Epithelial cell of esophagus (primary cell): Measurements from ENCODE around the gene OGFOD2.

ENCODE experiments used
- DNase-seq: peaks from one replicate; pipeline ENCODE4 v3.0.0; 2010; ENCODE audit warnings: low read depth
- H3K4me3 ChIP-seq: 2 replicates; pipeline ENCODE4 v1.5.1; 2011; ENCODE audit warnings: mild to moderate bottlenecking, low read length, control low read depth
- TF ChIP-seq, protein P1 (sequence below): IDR thresholded peaks from 2 replicates; pipeline ENCODE4 v1.5.1; 2011; ENCODE audit warnings: low read depth, mild to moderate bottlenecking, low read length, control low read depth, inconsistent platforms; ENCODE audit not compliant: insufficient read depth; ENCODE audit errors: missing control alignments

The OGFOD2 gene

DNA sequence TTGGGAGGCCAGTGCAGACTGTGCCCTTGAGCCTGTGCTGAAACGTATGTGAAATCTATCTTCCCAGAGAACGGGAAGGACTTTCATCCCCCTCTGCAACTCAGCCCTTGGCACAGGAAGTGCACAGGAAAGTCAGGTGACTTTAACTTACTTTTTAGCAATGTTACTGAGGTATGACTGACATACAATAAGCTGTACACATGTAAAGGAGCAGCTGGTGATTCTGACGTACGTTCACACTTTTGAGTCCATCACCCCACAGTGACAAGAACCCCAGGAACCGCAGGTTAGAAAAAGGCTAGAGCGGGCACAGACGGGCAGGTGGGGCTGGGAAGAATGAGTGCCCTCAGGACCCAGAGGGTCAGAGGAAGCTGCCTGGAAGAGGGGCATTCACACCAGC is 53.4 kb downstream of the OGFOD2 start:
- no peak for DNase-seq
- H3K4me3 ChIP-seq: no peak overlapping the region
- TF ChIP-seq, protein P1, sequence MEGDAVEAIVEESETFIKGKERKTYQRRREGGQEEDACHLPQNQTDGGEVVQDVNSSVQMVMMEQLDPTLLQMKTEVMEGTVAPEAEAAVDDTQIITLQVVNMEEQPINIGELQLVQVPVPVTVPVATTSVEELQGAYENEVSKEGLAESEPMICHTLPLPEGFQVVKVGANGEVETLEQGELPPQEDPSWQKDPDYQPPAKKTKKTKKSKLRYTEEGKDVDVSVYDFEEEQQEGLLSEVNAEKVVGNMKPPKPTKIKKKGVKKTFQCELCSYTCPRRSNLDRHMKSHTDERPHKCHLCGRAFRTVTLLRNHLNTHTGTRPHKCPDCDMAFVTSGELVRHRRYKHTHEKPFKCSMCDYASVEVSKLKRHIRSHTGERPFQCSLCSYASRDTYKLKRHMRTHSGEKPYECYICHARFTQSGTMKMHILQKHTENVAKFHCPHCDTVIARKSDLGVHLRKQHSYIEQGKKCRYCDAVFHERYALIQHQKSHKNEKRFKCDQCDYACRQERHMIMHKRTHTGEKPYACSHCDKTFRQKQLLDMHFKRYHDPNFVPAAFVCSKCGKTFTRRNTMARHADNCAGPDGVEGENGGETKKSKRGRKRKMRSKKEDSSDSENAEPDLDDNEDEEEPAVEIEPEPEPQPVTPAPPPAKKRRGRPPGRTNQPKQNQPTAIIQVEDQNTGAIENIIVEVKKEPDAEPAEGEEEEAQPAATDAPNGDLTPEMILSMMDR: no peak

DNA sequence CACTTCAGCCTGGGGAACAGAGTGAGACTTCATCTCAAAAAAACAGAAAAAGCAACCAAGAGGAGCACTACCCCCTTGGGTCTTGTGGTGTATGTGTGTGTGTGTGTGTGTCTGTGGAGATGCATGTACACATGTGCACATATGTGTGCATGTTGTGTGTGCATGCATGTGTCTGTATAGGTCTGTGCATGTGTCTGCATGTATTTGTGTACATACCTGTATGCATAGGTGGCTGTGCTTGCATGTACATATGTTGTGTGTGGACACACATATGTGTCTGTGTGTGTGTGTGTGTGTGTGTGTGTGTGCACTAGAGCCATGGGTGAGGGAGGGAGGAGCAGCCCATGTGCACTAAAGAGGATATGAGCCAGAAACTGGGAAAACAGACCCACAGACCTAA is 54.5 kb downstream of the OGFOD2 start:
- TF ChIP-seq, protein P1: no peak
- DNase-seq: no peak
- no peak overlapping the region for H3K4me3 ChIP-seq
